Measurements from ENCODE around the gene MAP3K9.

Gene MAP3K9

DNA sequence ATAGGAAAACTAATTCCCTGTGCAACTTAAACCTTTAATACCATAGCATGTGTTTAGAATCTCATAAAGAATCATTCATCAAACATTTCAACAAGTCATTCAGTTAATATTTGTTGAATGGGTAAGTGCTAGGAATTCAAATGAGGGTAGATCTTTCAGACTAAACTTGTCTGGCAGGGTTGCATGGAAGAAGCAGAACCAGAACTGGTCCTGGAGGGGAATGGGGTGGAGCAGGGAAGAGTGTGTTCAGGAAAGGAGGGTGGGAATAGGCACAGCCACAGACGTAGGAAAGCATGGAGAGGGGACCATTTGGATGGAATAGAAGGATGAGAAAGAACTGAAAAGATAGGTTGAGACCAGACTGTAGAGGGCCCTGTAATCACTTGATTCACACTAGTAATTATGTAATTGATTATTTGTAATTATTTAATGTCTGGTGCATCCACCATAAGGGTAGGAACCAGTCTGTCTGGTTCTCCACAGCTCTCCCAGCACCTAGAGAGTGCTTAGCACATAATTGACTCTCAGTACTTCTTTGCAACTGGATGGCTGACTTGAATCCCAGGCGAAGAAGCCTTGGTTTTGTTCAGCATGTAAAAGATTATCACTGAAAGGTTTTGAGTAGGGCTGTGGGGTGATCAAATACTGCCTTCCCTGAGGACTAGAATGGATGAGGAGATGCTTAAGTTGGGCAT is 3.0 kb upstream of the MAP3K9 start:
- TF ChIP-seq CSDC2 (CRISPR knock-in tag; IDR thresholded peaks at IDR 0.05) (no peak), ZNF8 (CRISPR knock-in tag; IDR thresholded peaks at IDR 0.05) (no peak), ARNTL (CRISPR knock-in tag; IDR thresholded peaks at IDR 0.05; ENCODE audit: borderline replicate concordance, low read depth) (no peak), ZFP30 (CRISPR knock-in tag; IDR thresholded peaks at IDR 0.05) (no peak), TCF4 (CRISPR knock-in tag; IDR thresholded peaks at IDR 0.05; ENCODE audit: borderline replicate concordance) (no peak), TOX (CRISPR knock-in tag; IDR thresholded peaks at IDR 0.05; ENCODE audit: borderline replicate concordance) (no peak)
- TF ChIP-seq, protein P1, sequence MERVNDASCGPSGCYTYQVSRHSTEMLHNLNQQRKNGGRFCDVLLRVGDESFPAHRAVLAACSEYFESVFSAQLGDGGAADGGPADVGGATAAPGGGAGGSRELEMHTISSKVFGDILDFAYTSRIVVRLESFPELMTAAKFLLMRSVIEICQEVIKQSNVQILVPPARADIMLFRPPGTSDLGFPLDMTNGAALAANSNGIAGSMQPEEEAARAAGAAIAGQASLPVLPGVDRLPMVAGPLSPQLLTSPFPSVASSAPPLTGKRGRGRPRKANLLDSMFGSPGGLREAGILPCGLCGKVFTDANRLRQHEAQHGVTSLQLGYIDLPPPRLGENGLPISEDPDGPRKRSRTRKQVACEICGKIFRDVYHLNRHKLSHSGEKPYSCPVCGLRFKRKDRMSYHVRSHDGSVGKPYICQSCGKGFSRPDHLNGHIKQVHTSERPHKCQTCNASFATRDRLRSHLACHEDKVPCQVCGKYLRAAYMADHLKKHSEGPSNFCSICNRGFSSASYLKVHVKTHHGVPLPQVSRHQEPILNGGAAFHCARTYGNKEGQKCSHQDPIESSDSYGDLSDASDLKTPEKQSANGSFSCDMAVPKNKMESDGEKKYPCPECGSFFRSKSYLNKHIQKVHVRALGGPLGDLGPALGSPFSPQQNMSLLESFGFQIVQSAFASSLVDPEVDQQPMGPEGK (CRISPR knock-in tag; IDR thresholded peaks at IDR 0.05; ENCODE audit: borderline replicate concordance): no peak
- no peak for ATAC-seq

DNA sequence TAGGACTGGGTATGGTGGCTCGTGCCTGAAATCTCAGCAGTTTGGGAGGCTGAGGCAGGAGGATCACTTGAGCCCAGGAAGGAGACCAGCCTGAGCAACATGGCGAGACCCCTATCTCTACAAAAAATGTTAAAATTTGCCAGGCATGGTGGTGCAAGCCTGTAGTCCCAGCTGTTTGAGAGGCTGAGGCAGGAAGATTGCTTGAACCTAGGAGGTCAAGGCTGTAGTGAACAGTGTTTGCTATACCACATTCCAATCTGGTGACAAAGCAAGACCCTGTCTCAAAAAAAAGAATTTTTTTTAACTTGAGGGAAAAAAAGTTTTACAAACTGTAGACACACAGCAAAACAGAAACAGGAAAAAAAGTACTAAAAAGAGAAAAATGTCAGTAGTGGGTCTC is 2.3 kb upstream of the MAP3K9 start:
- ATAC-seq: no peak
- TF ChIP-seq GLIS3 (CRISPR knock-in tag; IDR thresholded peaks at IDR 0.05) (no peak), ARNTL (CRISPR knock-in tag; IDR thresholded peaks at IDR 0.05; ENCODE audit: borderline replicate concordance, low read depth) (no peak), TSHZ2 (CRISPR knock-in tag; IDR thresholded peaks at IDR 0.05) (no peak), ZC3H10 (CRISPR knock-in tag; IDR thresholded peaks at IDR 0.05) (no peak), ZFP30 (CRISPR knock-in tag; IDR thresholded peaks at IDR 0.05) (no peak), PPARA (CRISPR knock-in tag; IDR thresholded peaks at IDR 0.05; ENCODE audit: borderline replicate concordance) (no peak), CREB5 (CRISPR knock-in tag; IDR thresholded peaks at IDR 0.05; ENCODE audit: low read depth) (no peak), ISL1 (CRISPR knock-in tag; IDR thresholded peaks at IDR 0.05) (no peak), TOX (CRISPR knock-in tag; IDR thresholded peaks at IDR 0.05; ENCODE audit: borderline replicate concordance) (no peak), ZNF8 (CRISPR knock-in tag; IDR thresholded peaks at IDR 0.05) (no peak), ESRRG (CRISPR knock-in tag; IDR thresholded peaks at IDR 0.05) (no peak), ZNF565 (CRISPR knock-in tag; conservative IDR thresholded peaks at IDR 0.05; ENCODE audit: low read depth) (no peak), POU6F1 (CRISPR knock-in tag; IDR thresholded peaks at IDR 0.05; ENCODE audit: borderline replicate concordance, low read depth) (no peak), RARB (CRISPR knock-in tag; IDR thresholded peaks at IDR 0.05) (no peak), ZNF70 (CRISPR knock-in tag; IDR thresholded peaks at IDR 0.05) (no peak), CSDC2 (CRISPR knock-in tag; IDR thresholded peaks at IDR 0.05) (no peak), OSR1 (CRISPR knock-in tag; IDR thresholded peaks at IDR 0.05) (no peak), TCF4 (CRISPR knock-in tag; IDR thresholded peaks at IDR 0.05; ENCODE audit: borderline replicate concordance) (no peak)
- TF ChIP-seq, protein P1 (CRISPR knock-in tag; IDR thresholded peaks at IDR 0.05; ENCODE audit: borderline replicate concordance): no peak

DNA sequence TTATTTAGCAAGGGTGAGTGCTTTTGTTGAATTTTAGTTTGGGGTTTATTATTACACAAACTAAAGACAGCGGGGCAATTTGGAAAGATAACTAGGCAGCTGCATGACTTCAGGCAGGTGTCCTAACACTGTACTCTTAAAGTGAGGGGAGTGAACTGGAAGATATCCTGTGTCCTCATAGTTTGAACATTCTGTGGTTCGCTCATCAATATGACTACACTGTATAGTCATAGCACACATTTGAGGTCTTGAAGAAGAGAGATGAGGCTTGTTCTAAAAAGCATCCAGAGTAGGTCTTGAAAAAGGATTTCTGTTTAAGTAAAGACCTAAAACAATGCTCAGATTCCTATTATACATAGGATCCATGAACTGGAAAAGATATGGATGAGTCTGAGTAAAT is 1.7 kb upstream of the MAP3K9 start:
- no peak for TF ChIP-seq GLIS3 (CRISPR knock-in tag; IDR thresholded peaks at IDR 0.05)
- TF ChIP-seq TCF4 (CRISPR knock-in tag; IDR thresholded peaks at IDR 0.05; ENCODE audit: borderline replicate concordance): no peak
- TF ChIP-seq TSHZ2 (CRISPR knock-in tag; IDR thresholded peaks at IDR 0.05): no peak
- no peak for TF ChIP-seq TOX (CRISPR knock-in tag; IDR thresholded peaks at IDR 0.05; ENCODE audit: borderline replicate concordance)
- TF ChIP-seq ZNF8 (CRISPR knock-in tag; IDR thresholded peaks at IDR 0.05): no peak
- ATAC-seq: no peak
